HepG2 (cell line): Measurements from ENCODE around the gene XPO5.
"Not testable (repeated sequence)": the region's sequence is repeated elsewhere in the genome, so short reads cannot be mapped to it uniquely, and the experiment has no call there.

ENCODE experiments used
- KLF6 ChIP-seq: IDR thresholded peaks from 2 replicates; pipeline ENCODE4 v1.8.0; 2016; ENCODE audit warnings: missing biosample characterization, missing genetic modification reagents
- XRCC5 ChIP-seq: fragments of 200-400 bp; formaldehyde crosslinking; optimal IDR thresholded peaks from 2 replicates; pipeline ENCODE3; 2017; ENCODE audit warnings: mild to moderate bottlenecking, low read length
- TF ChIP-seq, protein P1 (sequence below): sonication (generic); formaldehyde crosslinking; IDR thresholded peaks from 2 replicates; pipeline ENCODE4; 2020; ENCODE audit warnings: missing genetic modification reagents, mild to moderate bottlenecking, borderline replicate concordance
- TF ChIP-seq, protein P2 (sequence below): sonication (generic); formaldehyde crosslinking; IDR thresholded peaks from 2 replicates; pipeline ENCODE4 v1.5.0; 2020; ENCODE audit warnings: mild to moderate bottlenecking, missing genetic modification reagents, moderate library complexity

DNA sequence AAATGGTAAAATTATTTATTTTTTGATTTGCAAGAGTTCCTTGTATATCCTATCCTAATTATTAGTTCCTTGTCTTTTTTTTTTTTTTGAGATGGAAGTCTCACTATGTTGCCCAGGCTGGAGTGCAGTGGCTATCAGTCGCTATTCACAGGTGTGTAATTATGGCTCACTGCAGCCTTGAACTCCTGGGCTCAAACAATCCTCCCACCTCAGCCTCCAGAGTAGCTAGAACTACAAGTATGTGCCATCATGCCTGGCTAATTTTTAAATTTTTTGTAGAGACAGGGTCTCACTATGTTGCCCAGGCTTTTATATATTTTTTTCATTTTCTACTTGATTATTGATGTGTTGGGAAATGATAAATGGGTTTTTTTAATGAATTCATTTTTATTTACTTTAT lies 13.7 kb upstream of the XPO5 start:
- TF ChIP-seq, protein P1, sequence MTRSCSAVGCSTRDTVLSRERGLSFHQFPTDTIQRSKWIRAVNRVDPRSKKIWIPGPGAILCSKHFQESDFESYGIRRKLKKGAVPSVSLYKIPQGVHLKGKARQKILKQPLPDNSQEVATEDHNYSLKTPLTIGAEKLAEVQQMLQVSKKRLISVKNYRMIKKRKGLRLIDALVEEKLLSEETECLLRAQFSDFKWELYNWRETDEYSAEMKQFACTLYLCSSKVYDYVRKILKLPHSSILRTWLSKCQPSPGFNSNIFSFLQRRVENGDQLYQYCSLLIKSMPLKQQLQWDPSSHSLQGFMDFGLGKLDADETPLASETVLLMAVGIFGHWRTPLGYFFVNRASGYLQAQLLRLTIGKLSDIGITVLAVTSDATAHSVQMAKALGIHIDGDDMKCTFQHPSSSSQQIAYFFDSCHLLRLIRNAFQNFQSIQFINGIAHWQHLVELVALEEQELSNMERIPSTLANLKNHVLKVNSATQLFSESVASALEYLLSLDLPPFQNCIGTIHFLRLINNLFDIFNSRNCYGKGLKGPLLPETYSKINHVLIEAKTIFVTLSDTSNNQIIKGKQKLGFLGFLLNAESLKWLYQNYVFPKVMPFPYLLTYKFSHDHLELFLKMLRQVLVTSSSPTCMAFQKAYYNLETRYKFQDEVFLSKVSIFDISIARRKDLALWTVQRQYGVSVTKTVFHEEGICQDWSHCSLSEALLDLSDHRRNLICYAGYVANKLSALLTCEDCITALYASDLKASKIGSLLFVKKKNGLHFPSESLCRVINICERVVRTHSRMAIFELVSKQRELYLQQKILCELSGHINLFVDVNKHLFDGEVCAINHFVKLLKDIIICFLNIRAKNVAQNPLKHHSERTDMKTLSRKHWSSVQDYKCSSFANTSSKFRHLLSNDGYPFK, result not testable (repeated sequence)
- TF ChIP-seq, protein P2, sequence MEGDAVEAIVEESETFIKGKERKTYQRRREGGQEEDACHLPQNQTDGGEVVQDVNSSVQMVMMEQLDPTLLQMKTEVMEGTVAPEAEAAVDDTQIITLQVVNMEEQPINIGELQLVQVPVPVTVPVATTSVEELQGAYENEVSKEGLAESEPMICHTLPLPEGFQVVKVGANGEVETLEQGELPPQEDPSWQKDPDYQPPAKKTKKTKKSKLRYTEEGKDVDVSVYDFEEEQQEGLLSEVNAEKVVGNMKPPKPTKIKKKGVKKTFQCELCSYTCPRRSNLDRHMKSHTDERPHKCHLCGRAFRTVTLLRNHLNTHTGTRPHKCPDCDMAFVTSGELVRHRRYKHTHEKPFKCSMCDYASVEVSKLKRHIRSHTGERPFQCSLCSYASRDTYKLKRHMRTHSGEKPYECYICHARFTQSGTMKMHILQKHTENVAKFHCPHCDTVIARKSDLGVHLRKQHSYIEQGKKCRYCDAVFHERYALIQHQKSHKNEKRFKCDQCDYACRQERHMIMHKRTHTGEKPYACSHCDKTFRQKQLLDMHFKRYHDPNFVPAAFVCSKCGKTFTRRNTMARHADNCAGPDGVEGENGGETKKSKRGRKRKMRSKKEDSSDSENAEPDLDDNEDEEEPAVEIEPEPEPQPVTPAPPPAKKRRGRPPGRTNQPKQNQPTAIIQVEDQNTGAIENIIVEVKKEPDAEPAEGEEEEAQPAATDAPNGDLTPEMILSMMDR (CRISPR knock-in tag), result not testable (repeated sequence)
- not testable (repeated sequence) for TF ChIP-seq XRCC5; KLF6 (CRISPR knock-in tag)
